ENCODE measurements around the gene OR6N1.

OR6N1 gene

DNA sequence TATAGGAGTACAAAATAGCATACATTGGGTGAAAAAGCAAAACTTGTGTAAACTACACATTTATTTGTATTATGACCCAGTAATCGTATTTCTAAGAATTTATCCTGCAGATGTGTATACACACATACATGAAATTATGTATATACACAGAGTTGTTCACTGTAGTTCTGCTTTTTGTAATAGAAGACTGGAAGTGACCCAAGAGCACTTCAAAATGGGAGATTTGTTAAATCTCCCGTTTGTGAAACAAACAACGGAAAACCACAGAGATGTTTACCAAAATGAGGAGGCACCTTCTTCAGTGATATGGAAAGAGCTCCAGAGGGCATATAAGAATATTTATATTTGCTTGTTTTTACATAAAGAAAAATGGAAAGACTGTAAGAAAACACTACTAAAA is 41.2 kb upstream of the OR6N1 start:
- DNase-seq (ENCODE audit: extremely low read depth, low read depth), result no peak
- TF ChIP-seq, protein P1, sequence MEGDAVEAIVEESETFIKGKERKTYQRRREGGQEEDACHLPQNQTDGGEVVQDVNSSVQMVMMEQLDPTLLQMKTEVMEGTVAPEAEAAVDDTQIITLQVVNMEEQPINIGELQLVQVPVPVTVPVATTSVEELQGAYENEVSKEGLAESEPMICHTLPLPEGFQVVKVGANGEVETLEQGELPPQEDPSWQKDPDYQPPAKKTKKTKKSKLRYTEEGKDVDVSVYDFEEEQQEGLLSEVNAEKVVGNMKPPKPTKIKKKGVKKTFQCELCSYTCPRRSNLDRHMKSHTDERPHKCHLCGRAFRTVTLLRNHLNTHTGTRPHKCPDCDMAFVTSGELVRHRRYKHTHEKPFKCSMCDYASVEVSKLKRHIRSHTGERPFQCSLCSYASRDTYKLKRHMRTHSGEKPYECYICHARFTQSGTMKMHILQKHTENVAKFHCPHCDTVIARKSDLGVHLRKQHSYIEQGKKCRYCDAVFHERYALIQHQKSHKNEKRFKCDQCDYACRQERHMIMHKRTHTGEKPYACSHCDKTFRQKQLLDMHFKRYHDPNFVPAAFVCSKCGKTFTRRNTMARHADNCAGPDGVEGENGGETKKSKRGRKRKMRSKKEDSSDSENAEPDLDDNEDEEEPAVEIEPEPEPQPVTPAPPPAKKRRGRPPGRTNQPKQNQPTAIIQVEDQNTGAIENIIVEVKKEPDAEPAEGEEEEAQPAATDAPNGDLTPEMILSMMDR (IDR thresholded peaks at IDR 0.05; ENCODE audit: low read depth, low read length), result no peak

DNA sequence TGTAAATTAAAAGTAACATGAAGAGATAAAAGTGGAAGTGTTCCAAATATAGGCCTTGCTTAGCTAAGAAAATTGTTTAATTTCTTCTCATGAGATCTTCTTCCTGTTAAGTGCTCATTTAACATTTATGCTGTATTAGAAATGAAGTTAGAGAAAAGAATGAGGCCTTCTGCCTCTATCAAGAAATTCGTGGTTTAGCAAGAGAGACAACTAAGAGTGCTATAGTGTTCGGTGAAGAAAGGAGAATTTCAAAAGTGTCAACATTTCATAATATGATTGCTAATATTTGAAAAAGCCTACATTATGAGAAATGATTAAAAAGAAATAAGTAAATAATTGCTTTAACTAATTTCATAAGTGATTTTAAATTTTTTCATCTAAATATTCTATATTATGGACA is 40.3 kb upstream of the OR6N1 start:
- TF ChIP-seq, protein P1 (IDR thresholded peaks at IDR 0.05; ENCODE audit: low read depth, low read length), result no peak
- DNase-seq (ENCODE audit: extremely low read depth, low read depth), result no peak

DNA sequence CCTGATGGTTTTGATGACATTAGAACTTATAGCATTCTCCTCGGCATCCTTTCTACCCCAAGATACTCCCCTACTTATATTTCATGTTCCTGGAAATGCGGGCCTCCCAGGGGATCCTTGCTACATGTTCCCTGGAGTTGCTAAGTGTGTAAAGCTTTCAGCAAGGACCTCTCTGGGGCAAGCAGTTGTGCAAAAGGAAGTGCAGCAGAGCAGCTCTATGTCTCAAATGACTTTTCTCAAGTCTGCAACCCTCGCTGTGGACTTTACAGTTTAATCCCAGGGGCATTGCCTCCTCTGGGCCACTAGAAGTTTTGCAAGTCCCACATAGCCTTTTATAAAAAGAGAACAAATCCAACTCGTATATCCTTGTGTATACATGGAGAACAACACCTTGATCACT is 38.3 kb upstream of the OR6N1 start:
- TF ChIP-seq, protein P1 (IDR thresholded peaks at IDR 0.05; ENCODE audit: low read depth, low read length), result no peak
- DNase-seq (ENCODE audit: extremely low read depth, low read depth), result no peak

DNA sequence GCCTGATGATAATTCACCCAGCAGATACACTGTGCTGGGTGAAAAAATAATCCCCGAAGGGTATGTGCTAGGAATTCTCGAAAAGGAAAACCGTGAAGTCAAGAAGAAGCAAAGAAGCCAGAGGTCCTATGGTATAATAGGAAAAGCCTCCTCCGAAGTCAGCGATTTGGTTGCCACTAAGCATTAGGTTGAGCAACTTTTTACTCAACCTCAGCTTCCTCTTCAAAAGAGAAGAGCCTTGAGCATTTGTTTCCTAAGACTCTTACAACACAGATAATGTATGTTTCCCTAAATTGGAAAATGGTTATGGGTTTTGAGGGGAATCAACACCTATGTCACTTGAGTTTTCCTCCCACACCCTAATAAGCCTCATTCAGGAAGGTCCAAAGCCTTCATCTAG is 37.9 kb upstream of the OR6N1 start:
- no peak for DNase-seq (ENCODE audit: extremely low read depth, low read depth)
- TF ChIP-seq, protein P1 (IDR thresholded peaks at IDR 0.05; ENCODE audit: low read depth, low read length), result no peak

DNA sequence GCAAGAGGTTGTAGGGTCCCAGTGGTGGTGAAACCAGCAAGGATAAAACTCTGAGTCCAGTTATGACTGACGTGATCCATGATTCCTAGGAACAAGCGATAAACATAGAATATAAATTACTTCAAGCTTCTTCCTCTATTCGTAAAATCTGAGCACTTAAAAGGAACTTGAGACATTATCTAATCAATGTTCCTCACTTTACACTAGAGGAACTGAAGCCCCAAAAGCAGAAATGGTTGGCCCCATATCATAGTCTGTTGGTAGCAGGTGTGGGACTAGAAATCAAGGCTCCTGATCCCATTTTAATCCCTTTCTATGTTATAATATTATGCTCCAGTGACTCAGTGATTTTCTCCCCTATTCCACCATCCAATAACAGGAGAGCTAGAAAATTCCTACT is 37.3 kb upstream of the OR6N1 start:
- TF ChIP-seq, protein P1 (IDR thresholded peaks at IDR 0.05; ENCODE audit: low read depth, low read length), result no peak
- DNase-seq (ENCODE audit: extremely low read depth, low read depth), result no peak

DNA sequence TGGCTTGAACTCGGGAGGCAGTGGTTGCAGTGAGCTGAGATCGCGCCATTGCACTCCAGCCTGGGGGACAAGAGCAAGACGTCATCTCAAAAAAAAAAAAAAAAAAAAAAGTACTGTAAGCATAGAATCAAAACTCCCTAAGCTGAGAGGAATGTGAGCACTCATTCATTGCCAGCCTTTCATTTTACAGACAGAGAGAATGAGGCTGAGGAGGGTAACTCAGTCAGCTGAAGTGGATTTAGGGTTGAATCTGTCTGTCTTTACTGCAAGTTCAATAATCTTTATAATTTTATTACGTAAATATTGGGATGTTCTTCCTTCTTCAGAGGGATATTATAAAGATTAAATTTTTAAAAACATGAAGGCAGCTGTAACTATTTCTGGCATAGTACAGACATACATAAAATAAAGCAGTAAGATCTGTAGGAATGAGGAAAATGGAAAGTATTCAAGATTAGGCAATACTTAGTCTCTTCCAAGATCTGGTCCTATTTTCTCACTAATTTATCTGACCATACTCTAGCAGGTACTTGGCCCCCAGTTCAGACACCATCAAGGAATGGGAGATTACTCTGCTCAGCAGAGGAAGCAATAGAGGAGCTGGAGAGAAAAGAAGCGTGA is 35.0 kb upstream of the OR6N1 start:
- TF ChIP-seq, protein P1 (IDR thresholded peaks at IDR 0.05; ENCODE audit: low read depth, low read length), result no peak
- DNase-seq (ENCODE audit: extremely low read depth, low read depth), result no peak

DNA sequence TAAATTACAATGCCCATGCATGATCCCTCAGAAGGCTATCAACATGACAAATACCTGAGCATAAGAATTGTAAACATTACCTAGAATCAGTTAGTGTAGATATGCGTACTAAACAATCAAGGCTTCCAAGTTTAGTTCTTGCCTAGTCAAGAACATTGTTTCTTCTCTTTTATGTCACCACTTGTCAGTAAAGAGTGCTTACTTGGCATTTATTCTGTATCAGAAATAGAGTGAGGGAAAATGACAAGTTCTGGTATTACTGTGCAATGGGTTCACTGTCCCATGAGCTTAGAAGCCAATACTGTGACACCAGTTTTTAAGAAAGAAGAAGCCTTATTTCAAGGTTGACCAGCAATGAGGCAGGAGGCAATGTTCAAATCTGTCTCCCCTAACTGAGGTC is 31.7 kb upstream of the OR6N1 start:
- TF ChIP-seq, protein P1 (IDR thresholded peaks at IDR 0.05; ENCODE audit: low read depth, low read length), result no peak
- no peak for DNase-seq (ENCODE audit: extremely low read depth, low read depth)
